GM19452 (cell line): ENCODE measurements around the gene SOWAHA.

ENCODE experiments used
- ATAC-seq: cut with Tn5 transposase; IDR thresholded peaks from one replicate; pipeline ENCODE4 v1.9.1; 2021; ENCODE audit not compliant: unreplicated experiment

Gene SOWAHA

DNA sequence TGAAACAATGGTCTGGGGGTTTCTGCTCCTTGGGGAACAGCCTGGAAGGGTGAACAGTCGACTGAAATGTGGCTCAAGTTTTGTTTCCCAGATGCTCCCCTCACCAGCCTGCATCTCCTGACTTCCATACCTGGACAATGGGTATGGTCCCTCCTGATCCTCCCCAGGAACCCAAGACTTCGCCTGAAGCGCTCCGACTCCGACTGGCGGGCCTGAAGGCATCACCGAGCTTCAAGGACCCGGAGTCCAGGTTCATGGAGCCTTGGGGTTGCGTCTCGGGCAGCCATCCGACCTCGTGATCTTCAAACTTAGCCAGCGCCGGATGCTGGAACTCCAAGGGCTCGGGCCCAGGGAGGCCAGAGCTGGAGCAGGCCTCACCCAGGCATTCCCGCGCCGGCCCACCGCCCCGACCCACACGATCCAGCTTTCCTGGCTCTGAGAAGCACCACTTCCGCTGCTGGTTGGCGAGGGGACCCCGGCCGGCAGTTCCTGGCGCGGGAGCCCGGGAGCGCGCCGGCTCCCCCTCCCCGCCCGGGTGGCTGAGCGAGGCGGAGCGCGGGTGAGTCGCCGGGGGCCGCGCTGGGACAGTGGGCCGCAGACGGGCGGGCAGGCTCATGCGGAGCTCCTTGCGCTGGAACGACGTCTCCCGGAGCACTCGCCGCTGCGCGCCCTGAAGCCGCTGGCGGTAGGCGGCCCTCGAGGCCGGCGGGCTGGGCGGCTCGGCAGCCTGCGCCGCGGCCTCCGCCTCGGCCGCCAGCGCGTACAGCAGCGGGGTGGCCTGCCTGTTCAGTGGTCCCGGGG lies 12.1 kb downstream of the SOWAHA start:
- no peak for ATAC-seq

DNA sequence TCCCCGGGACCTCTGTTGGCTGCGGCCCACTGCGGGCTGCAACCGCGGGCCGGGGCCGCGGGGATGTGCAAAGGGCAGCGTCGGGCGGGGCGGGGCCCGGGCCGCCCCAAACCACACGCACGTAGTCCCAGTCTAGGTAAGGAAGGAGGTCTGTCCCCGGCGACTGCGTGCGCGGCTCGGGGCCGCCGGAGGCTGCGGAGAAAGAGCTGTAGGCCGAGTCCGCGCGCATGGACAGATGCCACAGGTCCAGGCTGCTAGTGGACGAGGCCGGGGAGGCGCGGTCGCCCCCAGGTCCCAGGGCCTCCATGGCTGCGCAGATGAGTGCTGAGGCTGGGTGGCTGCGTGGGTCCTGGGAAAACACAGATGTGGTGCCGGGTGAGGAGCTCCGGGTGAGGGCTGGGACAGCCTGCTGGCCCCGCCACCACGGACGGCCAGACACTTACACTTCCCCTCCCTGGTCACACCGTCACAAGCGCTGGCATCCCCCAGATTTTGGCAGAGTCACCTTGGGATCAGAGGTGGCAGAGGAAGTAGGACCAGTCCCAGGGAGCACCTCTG lies 12.8 kb downstream of the SOWAHA start:
- no peak for ATAC-seq

DNA sequence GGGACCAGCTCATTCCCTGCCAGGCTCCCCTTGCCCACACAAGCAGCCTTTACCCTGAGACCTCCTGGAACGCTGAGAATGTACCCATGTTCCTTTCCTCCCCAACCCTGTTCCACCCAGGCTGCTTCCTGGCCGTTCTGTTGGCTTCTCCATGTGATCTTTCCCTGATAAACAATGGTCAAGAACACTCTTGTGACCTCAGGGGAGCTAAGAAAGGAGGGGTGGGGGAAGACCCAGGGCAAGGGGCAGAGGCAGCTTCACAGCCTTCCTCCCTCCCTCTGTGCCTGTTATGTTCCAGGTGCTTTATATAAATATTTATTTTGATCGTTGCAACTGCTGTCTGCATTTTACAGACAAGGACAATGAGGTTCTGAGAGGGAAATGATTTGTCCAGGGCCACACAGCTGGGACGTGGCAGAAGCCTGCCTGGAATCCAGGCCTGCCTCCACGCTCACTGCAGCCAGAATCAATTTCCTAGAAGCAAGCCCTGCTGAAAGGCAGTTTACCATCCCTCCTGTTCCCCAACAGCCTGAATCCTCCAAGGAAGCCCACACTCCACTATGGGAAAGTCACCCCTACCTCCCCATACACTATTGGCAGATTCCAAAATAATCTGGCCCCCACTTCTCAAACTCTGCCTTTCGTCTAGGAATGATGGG lies 13.5 kb downstream of the SOWAHA start:
- ATAC-seq: no peak

DNA sequence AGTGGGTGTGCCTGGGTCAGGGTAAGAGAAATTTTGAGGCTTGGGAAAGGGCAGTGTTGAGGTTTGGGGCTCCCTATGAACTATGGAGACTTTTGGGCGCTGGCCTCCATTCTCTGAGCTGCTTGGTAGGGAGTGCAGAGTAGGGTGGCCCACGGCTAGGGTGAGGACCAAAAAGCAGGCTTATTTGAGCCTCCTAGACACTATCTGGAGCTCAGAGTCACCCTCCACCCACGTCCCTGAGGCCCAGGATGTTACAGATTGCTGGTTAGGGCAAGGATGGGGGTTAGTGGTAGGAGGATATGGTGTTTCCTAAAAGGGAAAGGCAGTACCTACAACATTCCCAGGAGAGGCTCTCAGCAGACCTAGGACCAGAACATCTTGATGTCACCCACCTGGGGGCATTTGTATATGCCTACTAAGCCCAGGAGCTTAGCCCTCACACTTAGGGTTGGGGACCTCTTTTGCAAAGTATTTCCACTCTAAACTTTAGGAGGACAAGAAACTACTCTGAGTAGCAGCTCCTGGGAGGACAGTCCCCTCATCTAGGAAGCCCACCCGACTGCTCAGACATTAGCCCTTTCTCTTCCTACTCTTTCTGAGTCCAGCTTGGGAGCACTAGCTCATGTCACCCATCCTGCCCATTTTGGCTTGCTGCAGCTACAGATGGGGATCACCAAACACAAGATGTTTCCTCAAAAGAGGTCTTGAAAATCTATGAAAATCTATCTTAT lies 15.0 kb downstream of the SOWAHA start:
- ATAC-seq: no peak

DNA sequence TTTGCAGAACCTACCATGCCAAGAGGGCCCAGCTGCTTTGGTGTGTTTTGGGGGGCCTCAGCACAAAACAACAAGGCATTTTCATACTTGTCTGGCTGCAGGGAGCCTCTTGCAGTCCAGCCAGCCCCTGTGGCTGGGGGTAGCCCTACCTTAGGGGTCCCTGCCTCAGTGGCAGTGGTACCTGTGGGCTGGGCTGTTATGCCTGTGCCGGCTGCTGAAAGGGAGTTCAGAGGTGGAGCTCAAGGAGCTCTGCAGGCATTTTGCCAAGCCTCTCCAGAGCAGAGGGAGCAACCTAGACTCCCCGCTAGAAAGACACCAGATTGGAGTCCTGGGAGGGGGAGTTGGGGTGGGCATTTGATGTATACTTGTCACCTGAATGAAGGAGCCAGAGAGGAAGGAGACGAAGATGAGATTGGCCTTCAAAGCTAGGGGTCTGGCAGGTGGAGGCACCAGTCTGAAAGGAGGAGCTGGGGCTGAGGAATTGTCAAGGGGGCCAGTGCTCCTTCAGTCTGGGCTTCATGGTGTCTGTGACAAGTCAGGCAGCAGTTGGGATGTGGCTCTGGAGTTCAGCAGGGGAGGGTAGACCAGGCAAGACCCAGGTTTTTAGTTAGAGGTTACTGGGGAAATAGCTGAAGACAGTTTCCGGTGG lies 15.9 kb downstream of the SOWAHA start:
- no peak for ATAC-seq

DNA sequence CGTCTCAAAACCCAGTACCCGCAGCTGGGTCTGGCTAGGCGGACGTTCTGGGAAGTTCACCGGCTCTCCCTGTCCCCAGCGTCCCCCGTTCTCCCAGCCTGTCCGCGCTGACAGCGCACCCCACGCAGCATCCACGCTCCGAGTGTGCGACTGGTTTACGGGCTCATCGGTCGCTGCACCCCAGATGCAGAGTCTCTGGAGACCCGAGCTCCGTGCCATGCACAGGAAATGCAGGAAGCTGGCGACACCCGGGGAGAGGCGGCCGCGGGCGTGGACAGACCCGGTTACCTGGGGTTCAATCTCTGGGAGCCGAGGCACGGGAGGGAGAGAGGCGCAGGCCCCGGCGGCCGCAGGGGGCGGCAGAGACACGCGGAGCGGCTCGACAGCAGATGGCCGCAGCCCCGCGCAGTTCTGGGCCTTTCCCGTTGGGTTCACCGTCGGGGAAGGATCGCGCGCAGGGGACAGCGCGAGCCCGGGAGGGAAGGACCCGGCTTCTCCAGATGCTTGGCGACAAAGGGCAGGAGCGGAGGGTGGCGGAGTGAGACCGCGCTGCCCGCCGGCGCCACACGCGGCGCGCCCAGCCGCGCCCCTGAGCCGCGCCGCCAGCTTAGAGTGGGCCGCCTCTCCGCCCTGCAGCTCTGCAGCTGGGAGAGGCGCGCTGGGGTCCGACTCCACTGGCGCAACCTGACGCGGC lies 16.8 kb downstream of the SOWAHA start:
- ATAC-seq: peak; percentile 82

DNA sequence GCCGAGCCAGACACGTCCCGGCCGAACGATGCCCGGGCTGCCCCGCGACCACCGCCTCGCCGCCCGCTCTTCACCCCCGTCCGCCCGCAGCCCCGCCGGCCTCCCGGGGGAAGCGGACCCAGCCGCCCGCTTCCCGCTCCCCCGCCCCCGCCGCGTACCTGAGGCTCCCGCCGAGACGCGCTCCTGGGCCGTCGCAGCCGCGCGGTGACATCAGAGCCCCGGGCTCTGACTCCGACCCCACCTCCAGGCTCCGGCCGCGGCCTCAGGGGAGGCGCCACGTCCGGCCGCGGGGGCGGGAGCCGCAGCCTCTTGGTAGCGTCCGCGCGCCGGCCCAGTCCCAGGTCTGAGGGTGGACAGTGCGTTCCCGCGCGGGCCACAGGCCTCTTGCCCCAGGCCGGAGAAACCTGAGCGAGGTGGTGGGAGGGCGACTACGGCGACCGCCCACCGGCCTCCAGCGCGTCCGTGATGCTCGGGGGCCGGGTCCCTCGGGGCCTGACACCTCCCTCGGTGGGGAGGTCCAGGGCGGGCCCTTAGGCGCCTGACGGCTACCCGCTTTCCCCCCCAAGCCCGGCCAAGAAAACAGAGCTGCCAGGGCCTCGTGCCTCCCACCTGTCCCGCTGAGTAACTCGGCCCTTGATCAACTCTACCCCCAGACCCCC lies 17.5 kb downstream of the SOWAHA start, which contains the start of gene SHROOM1:
Gene SHROOM1, minus strand, starts transcription at position 212 of the 659 bp plus-strand sequence. CDS start 4,507 bp downstream, outside the sequence.
- ATAC-seq: peak; percentile 78

DNA sequence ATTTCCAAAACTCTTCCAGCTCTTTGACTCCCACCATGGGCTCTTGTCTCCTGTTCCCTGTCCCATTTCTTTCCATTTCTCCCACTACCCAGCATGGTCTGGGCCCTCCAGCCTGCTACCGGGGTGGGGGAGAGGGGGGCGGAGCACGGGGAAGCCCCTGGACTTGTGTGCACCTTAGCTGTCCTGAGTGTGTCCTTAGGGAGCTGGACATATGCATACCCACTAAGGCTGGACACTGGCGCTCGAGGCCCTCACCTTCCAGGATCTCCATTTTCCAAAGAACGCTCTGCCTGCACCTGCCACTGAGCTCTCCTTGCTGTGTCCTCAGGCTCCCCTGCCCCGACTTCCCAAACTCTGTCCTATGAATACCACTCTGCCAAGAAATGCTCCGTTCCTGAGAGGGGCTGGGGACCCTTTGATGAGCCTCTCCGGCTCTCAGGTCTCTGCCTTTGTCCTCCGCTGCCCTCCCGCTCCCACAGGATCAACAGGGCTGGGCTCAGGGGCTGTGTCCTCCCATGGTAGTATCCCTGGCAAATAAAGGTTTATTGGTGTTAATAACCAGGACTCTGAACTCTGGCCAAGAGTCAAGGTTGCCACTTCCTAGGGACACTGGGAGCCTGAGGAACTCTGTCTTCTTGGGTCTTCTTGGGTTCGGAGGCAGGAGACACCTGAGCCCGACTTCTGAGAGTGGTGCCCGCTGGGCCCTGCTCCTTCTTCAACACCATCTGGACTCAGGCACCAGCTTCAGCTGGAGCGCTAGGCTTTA lies 18.2 kb downstream of the SOWAHA start:
- no peak for ATAC-seq

DNA sequence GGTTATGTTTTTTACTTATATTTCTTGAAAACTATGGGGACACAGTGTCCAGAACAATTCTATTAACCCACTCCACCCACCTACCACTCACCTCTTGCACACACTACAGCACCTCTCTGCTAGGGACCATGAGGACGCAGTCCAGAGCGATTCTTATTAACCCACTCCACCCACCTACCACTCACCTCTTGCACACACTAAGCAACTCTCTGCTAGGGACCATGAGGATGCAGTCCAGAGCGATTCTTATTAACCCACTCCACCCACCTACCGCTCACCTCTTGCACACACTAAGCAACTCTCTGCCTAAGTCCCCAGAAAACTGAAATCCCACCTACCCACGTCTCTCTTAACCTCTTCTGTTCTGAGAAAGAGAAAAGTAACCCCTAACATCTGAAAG lies 19.5 kb downstream of the SOWAHA start:
- ATAC-seq: no peak

DNA sequence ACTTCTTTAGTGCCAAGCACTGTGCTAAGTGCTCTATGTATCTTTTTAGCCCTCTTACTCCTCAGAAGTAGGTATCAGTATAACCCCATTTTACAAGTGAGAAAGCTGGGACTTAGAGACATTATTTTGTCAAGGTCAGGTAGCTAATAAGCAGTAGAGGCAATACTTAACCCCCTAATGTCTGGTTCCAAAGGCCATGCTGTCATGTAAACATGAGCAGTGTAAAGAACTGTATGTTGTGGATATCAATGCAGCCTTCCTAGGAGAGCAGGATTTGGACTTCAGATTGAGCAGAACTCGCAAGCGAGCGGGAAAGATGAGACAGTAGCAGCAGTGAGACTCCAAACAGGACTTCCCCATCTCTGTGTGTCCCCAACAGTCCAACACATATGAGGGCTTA lies 21.0 kb downstream of the SOWAHA start:
- no peak for ATAC-seq

DNA sequence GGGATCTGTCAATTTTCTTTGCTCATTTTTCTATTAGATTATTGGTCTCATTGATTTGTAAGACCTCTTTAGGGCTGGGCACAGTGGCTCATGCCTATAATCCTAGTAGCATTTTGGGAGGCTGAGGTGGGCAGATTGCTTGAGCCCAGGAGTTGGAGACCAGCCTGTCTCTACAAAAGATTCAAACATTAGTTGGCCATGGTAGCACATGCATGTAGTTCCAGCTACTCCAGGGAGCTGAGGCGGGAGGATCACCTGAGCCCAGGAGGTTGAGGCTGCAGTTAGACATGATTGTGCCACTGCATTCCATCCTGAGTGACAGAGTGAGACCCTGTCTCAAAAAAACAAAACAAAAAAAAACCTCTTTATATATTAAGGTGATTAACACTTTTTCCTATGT lies 23.8 kb downstream of the SOWAHA start:
- ATAC-seq: no peak

DNA sequence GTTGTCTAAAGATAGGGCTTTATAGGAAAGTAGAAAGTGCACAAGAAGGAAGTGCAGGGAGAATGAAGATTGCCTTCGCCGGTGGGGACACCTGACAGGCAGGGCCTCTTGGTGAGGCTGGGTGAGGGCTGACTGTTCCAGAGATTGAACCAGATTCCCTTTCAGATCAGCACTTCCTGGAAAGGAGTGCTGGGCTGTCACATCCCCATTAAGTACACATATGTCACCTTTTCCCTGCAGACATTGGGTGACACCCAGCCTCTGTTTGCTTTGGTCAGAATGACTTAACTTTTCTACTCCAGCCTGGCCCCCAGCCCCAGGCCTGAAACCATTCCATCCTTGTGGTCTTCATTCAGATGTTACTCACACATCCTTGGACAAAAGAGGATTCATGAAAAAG lies 24.8 kb downstream of the SOWAHA start:
- ATAC-seq: no peak

DNA sequence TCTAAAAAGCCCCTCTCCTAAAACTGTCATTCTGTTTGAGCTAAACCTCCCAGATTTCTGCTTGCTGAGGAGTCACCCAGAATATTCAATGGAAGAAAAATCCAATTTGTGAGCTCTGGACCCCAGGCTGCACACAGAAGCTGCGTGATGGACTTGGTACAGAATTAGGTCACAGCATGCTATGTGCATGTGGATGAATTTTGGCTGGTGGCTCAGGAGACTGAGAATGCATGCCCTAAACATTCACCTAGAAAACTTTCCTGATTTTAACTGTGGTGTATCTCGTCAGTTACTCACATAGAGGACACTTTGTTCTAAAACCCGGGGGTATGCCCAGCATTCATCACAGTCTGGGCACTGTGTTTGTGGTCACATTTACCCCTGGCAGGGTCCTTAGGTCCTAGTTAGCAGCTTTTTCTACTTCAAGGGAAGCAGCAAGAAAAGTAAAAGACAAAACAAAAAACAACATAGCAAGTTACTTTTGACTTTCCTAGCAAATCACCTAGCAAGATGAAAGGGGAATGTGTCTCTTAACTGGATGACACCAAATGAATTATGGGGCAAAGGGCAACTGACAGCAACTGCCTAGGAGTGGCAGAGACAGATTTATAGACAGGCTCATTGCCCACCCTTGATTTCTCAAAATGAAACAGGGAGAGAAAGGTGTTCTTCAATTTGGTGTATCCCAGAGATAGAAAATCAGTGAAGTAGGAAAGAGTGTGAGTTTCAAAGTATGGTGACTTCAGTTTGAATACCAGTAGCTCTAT lies 25.6 kb downstream of the SOWAHA start:
- no peak for ATAC-seq

DNA sequence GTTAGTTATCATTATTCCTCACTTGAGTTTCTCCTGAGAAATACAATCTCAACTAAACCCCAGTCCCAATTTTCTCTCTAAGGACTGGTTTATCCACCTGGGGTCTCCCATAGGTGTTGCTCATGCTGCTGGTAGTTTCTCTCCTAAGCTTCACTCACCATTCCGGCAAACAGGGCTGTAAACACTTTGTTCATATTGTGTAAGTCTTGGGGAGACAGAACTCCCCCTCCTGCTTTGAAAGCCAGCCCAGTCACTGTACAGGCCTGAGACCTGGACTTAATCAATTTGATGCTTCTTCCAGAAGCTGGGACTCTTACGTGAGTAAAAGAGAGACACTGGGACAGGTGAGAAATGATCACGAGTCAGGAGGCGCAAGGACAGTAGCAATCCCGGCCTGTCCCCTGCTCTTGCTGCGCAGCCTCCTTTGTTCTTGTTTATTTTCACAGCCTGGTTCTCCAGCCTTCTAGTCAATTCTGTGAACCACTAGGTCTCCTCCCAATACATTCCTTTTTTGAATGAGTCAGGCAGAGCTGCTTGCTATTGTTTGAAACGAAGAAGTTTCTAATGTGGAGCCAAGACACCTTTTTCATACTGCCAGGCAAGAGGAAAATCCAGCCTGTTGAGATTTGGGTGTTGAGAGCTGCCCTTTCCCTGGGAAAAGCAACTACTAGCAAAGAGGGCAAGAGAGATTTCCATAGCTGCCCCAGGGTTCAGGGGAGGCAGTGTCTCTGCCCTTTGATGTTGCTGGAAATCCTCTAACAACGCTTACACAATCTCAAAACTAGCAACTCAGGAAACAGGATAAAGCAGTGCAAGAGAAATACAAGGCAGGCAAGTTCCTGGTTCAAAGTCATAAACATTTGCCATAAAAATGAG lies 26.6 kb downstream of the SOWAHA start:
- ATAC-seq: no peak

DNA sequence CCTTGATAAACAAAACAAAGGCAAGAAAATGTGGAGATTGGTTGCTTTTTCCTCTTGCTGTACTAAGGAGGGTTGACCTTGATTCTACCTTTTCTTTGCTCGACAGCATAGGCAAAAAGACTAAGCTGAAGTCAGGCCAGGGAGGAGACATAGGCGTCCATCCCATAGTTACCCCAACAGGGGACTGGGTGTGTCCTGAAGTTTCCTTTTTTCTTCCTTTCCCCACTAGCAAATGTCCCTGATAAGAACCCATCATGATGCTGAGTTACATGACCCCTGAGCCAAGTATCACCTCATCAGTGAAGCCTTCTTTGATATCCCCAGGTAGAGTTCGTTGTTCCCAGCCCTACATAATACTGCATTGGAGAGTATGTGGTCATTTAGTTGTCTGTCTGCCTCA lies 27.2 kb downstream of the SOWAHA start:
- no peak for ATAC-seq

DNA sequence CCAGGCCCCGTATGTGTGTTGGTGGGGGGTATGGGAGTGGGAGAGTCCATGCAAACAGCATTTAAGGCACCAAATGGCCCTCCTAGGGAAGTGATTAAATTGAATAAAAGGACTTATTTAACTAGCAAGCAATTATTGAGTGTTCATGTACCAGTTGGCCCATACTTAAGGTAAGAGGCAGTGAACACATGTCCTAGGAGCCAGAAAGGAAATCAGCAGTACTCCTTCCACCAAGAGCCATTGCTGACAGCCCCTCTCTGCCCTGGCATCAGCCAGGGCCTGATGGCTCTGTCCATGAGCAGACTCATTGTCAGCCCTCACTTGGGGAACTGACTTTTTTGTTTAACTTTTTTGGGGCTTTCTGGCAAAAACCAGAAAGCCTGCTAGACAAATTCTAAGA lies 27.8 kb downstream of the SOWAHA start:
- ATAC-seq: no peak

DNA sequence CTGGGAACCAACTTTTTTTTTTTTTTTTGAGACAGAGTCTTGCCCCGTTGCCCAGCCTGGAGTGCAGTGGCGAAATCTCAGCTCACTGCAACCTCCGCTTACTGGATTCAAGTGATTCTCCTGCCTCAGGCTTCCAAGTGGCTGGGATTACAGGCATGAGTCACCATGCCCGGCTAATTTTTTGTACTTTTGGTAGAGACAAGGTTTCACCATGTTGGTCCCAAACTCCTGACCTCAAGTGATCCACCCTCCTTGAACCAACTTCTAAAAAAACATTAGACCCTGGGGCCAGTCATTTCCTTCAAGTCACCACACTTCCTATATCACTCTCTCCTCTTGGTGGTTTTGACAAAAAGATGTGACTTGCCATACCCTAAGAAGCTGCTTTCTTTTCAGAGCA lies 28.2 kb downstream of the SOWAHA start:
- no peak for ATAC-seq
